CD8-positive, alpha-beta memory T cell (primary cell): ENCODE measurements around the gene TBX5. TPM values are rescaled to one million over a fixed set of nuclear protein-coding genes. Genes with fewer than 3 reads are reported as not detected.
"Not testable (repeated sequence)": the region's sequence is repeated elsewhere in the genome, so short reads cannot be mapped to it uniquely, and the experiment has no call there.

Experiments used
- CTCF ChIA-PET: fragments of 350-600 bp; sonication (Branson Sonifier 250); formaldehyde crosslinking; loops from one replicate; lab custom pipeline; 2021; ENCODE audit warnings: antibody characterized with exemption; lab: Charles Lee
- POLR2A ChIA-PET: fragments of 350-600 bp; sonication (Branson Sonifier 250); formaldehyde crosslinking; loops from one replicate; lab custom pipeline; 2021; ENCODE audit warnings: antibody characterized with exemption; lab: Charles Lee
- DNase-seq, 5 donors: peaks; one replicate each; pipeline versions ENCODE4 v3.0.0 to v3.0.0-alpha.2; 2020 to 2022; ENCODE audit warnings: mixed read lengths in 1 of 5
- H3K27ac ChIP-seq: one replicate; pipeline ENCODE4 v1.7.0; 2013; ENCODE audit warnings: low read depth, mild to moderate bottlenecking, low read length, moderate library complexity
- H3K27me3 ChIP-seq: 2 replicates; pipeline ENCODE4 v1.7.0; 2013; ENCODE audit warnings: low read length, mild to moderate bottlenecking; ENCODE audit not compliant: insufficient read depth, poor library complexity, severe bottlenecking
- H3K36me3 ChIP-seq: 2 replicates; pipeline ENCODE4 v1.7.0; 2013; ENCODE audit warnings: mild to moderate bottlenecking, low read length, moderate library complexity; ENCODE audit not compliant: insufficient read depth
- H3K4me1 ChIP-seq: 2 replicates; pipeline ENCODE4 v1.7.0; 2013; ENCODE audit warnings: mild to moderate bottlenecking, low read length, moderate library complexity; ENCODE audit not compliant: insufficient read depth
- H3K4me3 ChIP-seq: 2 replicates; pipeline ENCODE4 v1.7.0; 2013; ENCODE audit warnings: mild to moderate bottlenecking, low read length
- H3K9me3 ChIP-seq: 2 replicates; pipeline ENCODE4 v1.7.0; 2013; ENCODE audit warnings: mild to moderate bottlenecking, low read length
- H3K27ac Mint-ChIP-seq, 8 donors: one replicate each; pipeline ENCODE4 v1.8.0; 2020 to 2021; ENCODE audit warnings: mixed read lengths in 8 of 8, mild to moderate bottlenecking in 6 of 8, inconsistent platforms in 3 of 8, moderate library complexity in 3 of 8
- H3K27me3 Mint-ChIP-seq, 2 donors: one replicate each; pipeline ENCODE4 v1.8.0; 2020 to 2021; ENCODE audit warnings: mixed read lengths in 2 of 2, mild to moderate bottlenecking in 1 of 2, moderate library complexity in 1 of 2
- H3K36me3 Mint-ChIP-seq, 3 donors: one replicate each; pipeline ENCODE4 v1.8.0; 2020 to 2021; ENCODE audit warnings: mixed read lengths in 3 of 3, inconsistent platforms in 1 of 3, mild to moderate bottlenecking in 1 of 3
- H3K4me1 Mint-ChIP-seq, 3 donors: one replicate each; pipeline ENCODE4 v1.8.0; 2020 to 2021; ENCODE audit warnings: mixed read lengths in 3 of 3, inconsistent platforms in 1 of 3, mild to moderate bottlenecking in 1 of 3
- H3K4me3 Mint-ChIP-seq, 7 donors: one replicate each; pipeline ENCODE4 v1.8.0; 2020 to 2021; ENCODE audit warnings: mixed read lengths in 7 of 7, mild to moderate bottlenecking in 6 of 7, moderate library complexity in 4 of 7, inconsistent platforms in 2 of 7
- H3K9me3 Mint-ChIP-seq, 5 donors: one replicate each; pipeline ENCODE4 v1.8.0; 2020 to 2022; ENCODE audit warnings: mixed read lengths in 5 of 5, mild to moderate bottlenecking in 3 of 5, moderate library complexity in 2 of 5, inconsistent platforms in 1 of 5
- polyA plus RNA-seq: library from polyadenylated mRNA; unstranded; fragments of 300-500 nt; fragmentation: Illumina TruSeq; gene quantifications from one replicate; pipeline ENCODE4 v1.2.3, GENCODE V29; 2021
- total RNA-seq, 2 experiments: library from RNA; stranded (reverse); gene quantifications; one replicate each; pipeline ENCODE4 v1.2.3, GENCODE V29; 2021

The TBX5 gene
- total and polyA plus RNA-seq, 3 experiments from 2014 or later = not detected

- H3K4me3 ChIP-seq = no peak overlapping the region
- ChIA-PET POLR2A (no interaction called here), CTCF (no interaction called here)
- Mint-ChIP-seq H3K4me3 (no peak overlapping the region), H3K27ac (no peak overlapping the region), H3K9me3 (peaks cover 4 to 8% (median 5%) of the 10 kb centered on the region in 5 donors), H3K4me1 (no peaks in the 10 kb centered on the region), H3K36me3 (no peaks in the 10 kb centered on the region), H3K27me3 (peaks cover 3 to 5% of the 10 kb centered on the region in 2 donors)
- DNase-seq = no peak
- H3K27ac ChIP-seq = no peak overlapping the region
- no peaks in the 10 kb centered on the region for H3K27me3 ChIP-seq
- H3K36me3 ChIP-seq = no peaks in the 10 kb centered on the region
- no peaks in the 10 kb centered on the region for H3K4me1 ChIP-seq
- H3K9me3 ChIP-seq = no peaks in the 10 kb centered on the region
Observed at GRCh38 chr12:114368685-114369452, 37.1 kb downstream of the TBX5 start.

GRCh38 chr12:114361992-114362391, 44.0 kb downstream of the TBX5 start:
- Mint-ChIP-seq H3K27me3 (peaks cover 0 to 7% of the 10 kb centered on the region in 2 donors), H3K4me1 (no peaks in the 10 kb centered on the region), H3K36me3 (no peaks in the 10 kb centered on the region), H3K9me3 (peaks cover 0 to 15% (median 6%) of the 10 kb centered on the region in 5 donors), H3K27ac (no peak overlapping the region), H3K4me3 (no peak overlapping the region)
- Histone ChIP-seq H3K4me1 (no peaks in the 10 kb centered on the region), H3K9me3 (no peaks in the 10 kb centered on the region), H3K27me3 (no peaks in the 10 kb centered on the region), H3K4me3 (no peak overlapping the region), H3K36me3 (no peaks in the 10 kb centered on the region), H3K27ac (no peak overlapping the region)
- ChIA-PET CTCF (no interaction called here), POLR2A (no interaction called here)
- DNase-seq = no peak

GRCh38 chr12:114361545-114361944, 44.4 kb downstream of the TBX5 start:
- CTCF ChIA-PET = no interaction called here
- H3K27ac Mint-ChIP-seq = no peak overlapping the region
- peaks cover 3 to 7% of the 10 kb centered on the region in 2 donors for H3K27me3 Mint-ChIP-seq
- H3K36me3 Mint-ChIP-seq = no peaks in the 10 kb centered on the region
- H3K36me3 ChIP-seq = no peaks in the 10 kb centered on the region
- H3K4me3 Mint-ChIP-seq = no peak overlapping the region
- H3K4me1 Mint-ChIP-seq = no peaks in the 10 kb centered on the region
- no peak overlapping the region for H3K27ac ChIP-seq
- no peak overlapping the region for H3K4me3 ChIP-seq
- H3K4me1 ChIP-seq = no peaks in the 10 kb centered on the region
- no peaks in the 10 kb centered on the region for H3K9me3 ChIP-seq
- H3K27me3 ChIP-seq = no peaks in the 10 kb centered on the region
- POLR2A ChIA-PET = no interaction called here
- H3K9me3 Mint-ChIP-seq = peaks cover 0 to 15% (median 6%) of the 10 kb centered on the region in 5 donors
- no peak for DNase-seq

- no peak for DNase-seq
- Mint-ChIP-seq H3K4me3 (no peak overlapping the region), H3K9me3 (peaks cover 0 to 11% (median 6%) of the 10 kb centered on the region in 5 donors), H3K36me3 (no peaks in the 10 kb centered on the region), H3K27ac (no peak overlapping the region), H3K4me1 (no peaks in the 10 kb centered on the region), H3K27me3 (peaks cover 5 to 7% of the 10 kb centered on the region in 2 donors)
- Histone ChIP-seq H3K27me3 (no peaks in the 10 kb centered on the region), H3K4me3 (no peak overlapping the region), H3K27ac (no peak overlapping the region), H3K9me3 (no peaks in the 10 kb centered on the region), H3K36me3 (no peaks in the 10 kb centered on the region), H3K4me1 (no peaks in the 10 kb centered on the region)
- ChIA-PET CTCF (no interaction called here), POLR2A (no interaction called here)
Observed at GRCh38 chr12:114360485-114360884, 45.5 kb downstream of the TBX5 start.

- no peaks in the 10 kb centered on the region for H3K4me1 ChIP-seq
- no peaks in the 10 kb centered on the region for H3K9me3 ChIP-seq
- ChIA-PET CTCF (no interaction called here), POLR2A (no interaction called here)
- Mint-ChIP-seq H3K27me3 (peaks cover 5 to 8% of the 10 kb centered on the region in 2 donors), H3K4me1 (no peaks in the 10 kb centered on the region), H3K4me3 (no peak overlapping the region), H3K27ac (no peak overlapping the region), H3K36me3 (no peaks in the 10 kb centered on the region), H3K9me3 (peaks cover 0 to 11% (median 3%) of the 10 kb centered on the region in 5 donors)
- no peak overlapping the region for H3K4me3 ChIP-seq
- no peaks in the 10 kb centered on the region for H3K36me3 ChIP-seq
- DNase-seq = no peak
- H3K27me3 ChIP-seq = no peaks in the 10 kb centered on the region
- H3K27ac ChIP-seq = no peak overlapping the region
Observed at GRCh38 chr12:114355389-114356088, 50.4 kb downstream of the TBX5 start.

GRCh38 chr12:114349239-114349638, 56.7 kb downstream of the TBX5 start:
- H3K4me3 Mint-ChIP-seq, CTCF ChIA-PET, H3K27ac ChIP-seq, DNase-seq, H3K36me3 Mint-ChIP-seq, H3K27me3 ChIP-seq, H3K36me3 ChIP-seq, H3K4me1 Mint-ChIP-seq, H3K27ac Mint-ChIP-seq, H3K9me3 Mint-ChIP-seq, H3K4me1 ChIP-seq, H3K27me3 Mint-ChIP-seq, POLR2A ChIA-PET, H3K4me3 ChIP-seq, H3K9me3 ChIP-seq: not testable (repeated sequence)

- ChIA-PET CTCF (no interaction called here), POLR2A (no interaction called here)
- Histone ChIP-seq H3K36me3 (no peaks in the 10 kb centered on the region), H3K9me3 (no peaks in the 10 kb centered on the region), H3K27ac (no peak overlapping the region), H3K4me1 (no peaks in the 10 kb centered on the region), H3K4me3 (no peak overlapping the region), H3K27me3 (no peaks in the 10 kb centered on the region)
- H3K4me1 Mint-ChIP-seq = no peaks in the 10 kb centered on the region
- no peak for DNase-seq
- H3K36me3 Mint-ChIP-seq = no peaks in the 10 kb centered on the region
- H3K27ac Mint-ChIP-seq = no peak overlapping the region
- peaks cover 0 to 5% of the 10 kb centered on the region in 2 donors for H3K27me3 Mint-ChIP-seq
- H3K4me3 Mint-ChIP-seq = no peak overlapping the region
- peaks cover 0 to 7% (median 3%) of the 10 kb centered on the region in 5 donors for H3K9me3 Mint-ChIP-seq
Observed at GRCh38 chr12:114347861-114348260, 58.1 kb downstream of the TBX5 start.

GRCh38 chr12:114344831-114345230, 61.1 kb downstream of the TBX5 start:
- Mint-ChIP-seq H3K4me3 (no peak overlapping the region), H3K36me3 (no peaks in the 10 kb centered on the region), H3K27ac (no peak overlapping the region), H3K27me3 (peaks cover 0 to 2% of the 10 kb centered on the region in 2 donors), H3K4me1 (no peaks in the 10 kb centered on the region), H3K9me3 (peaks cover 0 to 8% (median 1%) of the 10 kb centered on the region in 5 donors)
- no peaks in the 10 kb centered on the region for H3K9me3 ChIP-seq
- CTCF ChIA-PET = no interaction called here
- POLR2A ChIA-PET = no interaction called here
- no peaks in the 10 kb centered on the region for H3K36me3 ChIP-seq
- no peaks in the 10 kb centered on the region for H3K4me1 ChIP-seq
- DNase-seq = no peak
- no peak overlapping the region for H3K4me3 ChIP-seq
- H3K27me3 ChIP-seq = no peaks in the 10 kb centered on the region
- H3K27ac ChIP-seq = no peak overlapping the region
